Lung microvascular endothelial cell (primary cell): ENCODE results near the gene SCTR. TPM values are rescaled to one million over a fixed set of nuclear protein-coding genes. Genes with fewer than 3 reads are reported as not detected.
"Not testable (repeated sequence)": the region's sequence is repeated elsewhere in the genome, so short reads cannot be mapped to it uniquely, and the experiment has no call there.

Experiments used
- DNase-seq, 2 donors: peaks; one replicate each; pipeline versions ENCODE4 v3.0.0 to v3.0.0-alpha.2; 2010; ENCODE audit warnings: low read depth in 2 of 2
- total RNA-seq: library from RNA; depleted of rRNA; stranded (reverse); fragments of >200 nt; gene quantifications from 2 replicates; pipeline ENCODE4 v1.2.1, GENCODE V29; 2014

The SCTR gene
- total RNA-seq, 1 donor from 2014 or later = not detected

GRCh38 chr2:119417908-119418307 is 106.4 kb downstream of the SCTR start:
- no peak for DNase-seq

GRCh38 chr2:119416299-119416923 is 107.9 kb downstream of the SCTR start:
- DNase-seq = no peak

- no peak for DNase-seq
These were observed 108.7 kb downstream of the SCTR start for GRCh38 chr2:119415630-119416029.

GRCh38 chr2:119414894-119415293 is 109.4 kb downstream of the SCTR start:
- DNase-seq = no peak

GRCh38 chr2:119409506-119409905 is 114.8 kb downstream of the SCTR start:
- no peak for DNase-seq

- DNase-seq = no peak
These were observed 116.1 kb downstream of the SCTR start for GRCh38 chr2:119408221-119408619.

- peak; percentile 68 to 74 for DNase-seq
These were observed 116.7 kb downstream of the SCTR start for GRCh38 chr2:119407430-119408220.

- DNase-seq = no peak
These were observed 119.1 kb downstream of the SCTR start for GRCh38 chr2:119405151-119405550.

- not testable (repeated sequence) for DNase-seq
These were observed 120.7 kb downstream of the SCTR start for GRCh38 chr2:119403618-119404017.

GRCh38 chr2:119402645-119403560 is 121.4 kb downstream of the SCTR start:
- DNase-seq = no peak

- DNase-seq = no peak
These were observed 122.2 kb downstream of the SCTR start for GRCh38 chr2:119402106-119402505.

- no peak for DNase-seq
These were observed 127.1 kb downstream of the SCTR start for GRCh38 chr2:119397196-119397595.

- no peak for DNase-seq
These were observed 130.1 kb downstream of the SCTR start for GRCh38 chr2:119393971-119394748.

Other genes starting within 250 kb of the SCTR start
- 8.1 and 12.7 TPM in 2 replicates for gene C2orf76, start 157.6 kb downstream of the SCTR start, total RNA-seq
- gene DBI, start 157.5 kb downstream of the SCTR start, total RNA-seq = 84.5 and 102 TPM in 2 replicates
- gene TMEM37, start 92.6 kb downstream of the SCTR start, total RNA-seq = 0.20 and 0.22 TPM in 2 replicates
- gene CFAP221, start 20.0 kb upstream of the SCTR start, total RNA-seq = not detected in 2 replicates
- 6.1 and 6.2 TPM in 2 replicates for gene TMEM177, start 154.7 kb upstream of the SCTR start, total RNA-seq
- 22.7 and 26.2 TPM in 2 replicates for gene PTPN4, start 235.4 kb upstream of the SCTR start, total RNA-seq